Neural cell (in vitro differentiated cells): ENCODE measurements around the gene SNCAIP.

Experiments used
- CTCF ChIP-seq: fragments of 450-650 bp; IDR thresholded peaks from 2 replicates; pipeline ENCODE4 v1.5.1; 2014; ENCODE audit warnings: antibody characterized with exemption, mild to moderate bottlenecking, moderate library complexity; ENCODE audit not compliant: poor library complexity, severe bottlenecking
- EZH2 ChIP-seq: fragments of 200-600, 300-800 bp; shearing (Covaris generic), sonication (generic); IDR thresholded peaks from 2 replicates; pipeline ENCODE4 v1.6.1; 2014; ENCODE audit warnings: antibody characterized with exemption, low read length, borderline replicate concordance, mild to moderate bottlenecking; ENCODE audit not compliant: insufficient read depth, poor library complexity, severe bottlenecking
- POLR2AphosphoS5 ChIP-seq: IDR thresholded peaks from 2 replicates; pipeline ENCODE4 v1.6.1; 2012
- RAD21 ChIP-seq: fragments of 450-650 bp; conservative IDR thresholded peaks from 2 replicates; pipeline ENCODE4 v1.6.1; 2014; ENCODE audit warnings: antibody characterized with exemption, mild to moderate bottlenecking, moderate library complexity

DNA sequence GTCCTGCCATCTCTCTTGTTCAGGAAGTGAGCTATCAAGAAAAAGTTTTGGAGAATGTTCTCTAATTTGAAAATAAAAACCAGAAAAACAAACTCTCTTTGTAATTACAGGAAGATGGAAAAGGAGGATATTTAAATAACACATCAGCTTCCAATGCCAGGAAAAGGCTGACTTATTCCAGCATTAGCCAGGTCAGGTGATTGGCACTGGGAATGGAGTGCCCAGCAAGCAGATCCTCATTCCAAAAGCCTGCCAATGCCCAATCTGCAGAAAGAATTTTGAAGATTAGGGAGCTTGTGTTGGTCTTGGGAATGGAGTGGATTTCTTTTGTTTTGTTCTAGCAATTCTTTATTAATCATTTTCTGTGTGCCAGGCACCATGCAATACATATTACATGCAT, 196.6 kb downstream of the SNCAIP start:
- TF ChIP-seq CTCF = no peak
- no peak for TF ChIP-seq POLR2AphosphoS5
- no peak for TF ChIP-seq RAD21
- no peak for TF ChIP-seq EZH2
